ENCODE measurements around the gene LLGL1.

The LLGL1 gene

GRCh38 chr17:18230288-18231141 lies 5.1 kb downstream of the LLGL1 start:
- Histone ChIP-seq H3K9ac (ENCODE audit: low read length) (no peak overlapping the region), H3K9me3 (ENCODE audit: control insufficient read depth, insufficient read depth, low read depth, low read length) (no peaks in the 10 kb centered on the region), H3K27me3 (ENCODE audit: control insufficient read depth, insufficient read depth, low read length) (no peaks in the 10 kb centered on the region), H3K4me3 (ENCODE audit: low read depth, low read length) (no peak overlapping the region), H3K4me1 (ENCODE audit: control insufficient read depth, insufficient read depth, low read length) (peaks cover 6% of the 10 kb centered on the region), H3K36me3 (ENCODE audit: control insufficient read depth, insufficient read depth, low read length) (peaks cover 37% of the 10 kb centered on the region), H3K27ac (ENCODE audit: low read depth, low read length) (no peak overlapping the region)

GRCh38 chr17:18231164-18231563 lies 5.7 kb downstream of the LLGL1 start:
- H3K9ac ChIP-seq (ENCODE audit: low read length): no peak overlapping the region
- no peak overlapping the region for H3K27ac ChIP-seq (ENCODE audit: low read depth, low read length)
- no peaks in the 10 kb centered on the region for H3K9me3 ChIP-seq (ENCODE audit: control insufficient read depth, insufficient read depth, low read depth, low read length)
- no peak overlapping the region for H3K4me3 ChIP-seq (ENCODE audit: low read depth, low read length)
- H3K27me3 ChIP-seq (ENCODE audit: control insufficient read depth, insufficient read depth, low read length): no peaks in the 10 kb centered on the region
- peaks cover 6% of the 10 kb centered on the region for H3K4me1 ChIP-seq (ENCODE audit: control insufficient read depth, insufficient read depth, low read length)
- H3K36me3 ChIP-seq (ENCODE audit: control insufficient read depth, insufficient read depth, low read length): peaks cover 43% of the 10 kb centered on the region

DNA sequence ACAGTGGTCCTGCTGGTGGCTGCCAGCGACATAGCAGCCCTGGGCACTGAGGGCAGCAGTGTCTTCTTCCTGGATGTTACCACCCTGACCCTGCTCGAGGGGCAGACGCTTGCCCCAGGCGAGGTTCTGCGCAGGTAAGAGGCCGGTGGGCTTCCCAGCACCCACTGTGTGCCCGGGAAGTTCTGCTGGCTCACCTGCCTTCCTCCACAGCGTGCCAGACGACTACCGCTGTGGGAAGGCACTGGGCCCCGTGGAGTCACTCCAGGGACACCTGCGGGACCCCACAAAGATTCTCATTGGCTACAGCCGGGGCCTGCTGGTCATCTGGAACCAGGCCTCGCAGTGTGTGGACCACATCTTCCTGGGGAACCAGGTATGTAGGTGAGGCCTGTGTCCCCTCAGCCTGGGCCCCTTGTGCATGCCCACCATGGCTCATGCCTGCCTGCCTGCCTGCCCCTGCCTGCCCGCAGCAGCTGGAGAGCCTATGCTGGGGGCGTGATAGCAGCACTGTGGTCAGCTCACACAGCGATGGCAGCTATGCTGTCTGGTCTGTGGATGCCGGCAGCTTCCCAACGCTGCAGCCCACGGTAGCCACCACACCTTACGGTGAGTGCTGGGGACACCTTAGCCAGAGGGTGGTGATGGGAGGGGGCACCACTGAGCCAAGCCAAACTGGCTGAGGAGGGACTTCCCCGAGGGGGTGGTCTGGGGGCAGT lies 8.5 kb downstream of the LLGL1 start:
- Histone ChIP-seq H3K27me3 (ENCODE audit: control insufficient read depth, insufficient read depth, low read length) (no peaks in the 10 kb centered on the region), H3K27ac (ENCODE audit: low read depth, low read length) (no peak overlapping the region; the same call in 1 of the 2 replicates), H3K36me3 (ENCODE audit: control insufficient read depth, insufficient read depth, low read length) (peaks cover 68% of the 10 kb centered on the region), H3K9ac (ENCODE audit: low read length) (no peak overlapping the region), H3K4me1 (ENCODE audit: control insufficient read depth, insufficient read depth, low read length) (no peaks in the 10 kb centered on the region), H3K4me3 (ENCODE audit: low read depth, low read length) (no peak overlapping the region), H3K9me3 (ENCODE audit: control insufficient read depth, insufficient read depth, low read depth, low read length) (no peaks in the 10 kb centered on the region)

GRCh38 chr17:18234853-18235380 lies 9.5 kb downstream of the LLGL1 start:
- no peak overlapping the region for H3K4me3 ChIP-seq (ENCODE audit: low read depth, low read length)
- H3K36me3 ChIP-seq (ENCODE audit: control insufficient read depth, insufficient read depth, low read length): peaks cover 76% of the 10 kb centered on the region
- H3K9ac ChIP-seq (ENCODE audit: low read length): no peak overlapping the region
- H3K27ac ChIP-seq (ENCODE audit: low read depth, low read length): peak overlapping the region; percentile 31; the same call in 1 of the 2 replicates
- H3K4me1 ChIP-seq (ENCODE audit: control insufficient read depth, insufficient read depth, low read length): no peaks in the 10 kb centered on the region
- no peaks in the 10 kb centered on the region for H3K9me3 ChIP-seq (ENCODE audit: control insufficient read depth, insufficient read depth, low read depth, low read length)
- no peaks in the 10 kb centered on the region for H3K27me3 ChIP-seq (ENCODE audit: control insufficient read depth, insufficient read depth, low read length)

DNA sequence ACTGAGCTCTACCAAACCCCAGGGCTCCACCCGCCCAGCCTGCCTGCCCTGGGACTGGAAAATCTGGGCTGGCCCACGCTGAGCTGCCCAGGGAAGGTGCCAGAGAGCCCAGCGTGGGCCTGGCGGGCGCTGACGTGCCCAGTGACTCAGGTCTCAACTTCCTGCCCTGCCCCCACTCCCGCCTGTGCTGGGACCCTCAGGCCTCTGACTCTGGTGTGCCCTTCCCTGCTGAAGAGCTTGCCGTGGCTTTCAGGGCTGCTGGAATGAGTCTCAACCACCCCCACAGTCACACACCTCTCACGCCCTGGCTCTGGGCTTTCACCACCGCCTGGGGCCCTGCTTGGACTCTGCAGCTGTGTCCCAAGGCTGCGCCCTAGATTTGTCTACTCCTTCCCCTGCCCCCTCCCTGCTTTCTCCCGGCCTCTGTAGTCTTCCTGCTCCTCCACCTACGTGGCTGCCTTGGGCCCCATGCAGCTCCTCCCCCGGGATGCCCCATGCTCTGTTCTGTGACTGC lies 10.4 kb downstream of the LLGL1 start:
- no peaks in the 10 kb centered on the region for H3K4me1 ChIP-seq (ENCODE audit: control insufficient read depth, insufficient read depth, low read length)
- peak overlapping the region; percentile 31; the same call in 1 of the 2 replicates for H3K27ac ChIP-seq (ENCODE audit: low read depth, low read length)
- no peaks in the 10 kb centered on the region for H3K9me3 ChIP-seq (ENCODE audit: control insufficient read depth, insufficient read depth, low read depth, low read length)
- H3K27me3 ChIP-seq (ENCODE audit: control insufficient read depth, insufficient read depth, low read length): no peaks in the 10 kb centered on the region
- peaks cover 85% of the 10 kb centered on the region for H3K36me3 ChIP-seq (ENCODE audit: control insufficient read depth, insufficient read depth, low read length)
- no peak overlapping the region for H3K9ac ChIP-seq (ENCODE audit: low read length)
- no peak overlapping the region for H3K4me3 ChIP-seq (ENCODE audit: low read depth, low read length)

DNA sequence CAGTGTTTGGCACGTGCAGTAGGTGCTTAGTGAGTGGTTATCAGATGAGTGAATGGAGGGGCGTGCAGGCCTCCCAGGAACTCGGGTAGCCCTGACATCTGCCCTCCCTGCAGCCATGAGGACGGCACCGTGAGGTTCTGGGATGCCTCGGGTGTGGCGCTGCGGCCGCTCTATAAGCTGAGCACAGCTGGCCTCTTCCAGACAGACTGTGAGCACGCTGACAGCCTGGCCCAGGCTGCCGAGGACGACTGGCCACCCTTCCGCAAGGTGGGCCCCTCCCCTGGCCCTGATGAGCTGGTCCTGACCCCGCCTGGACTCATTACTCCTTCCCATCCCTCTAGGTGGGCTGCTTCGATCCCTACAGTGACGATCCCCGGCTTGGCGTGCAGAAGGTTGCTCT lies 11.1 kb downstream of the LLGL1 start:
- no peaks in the 10 kb centered on the region for H3K4me1 ChIP-seq (ENCODE audit: control insufficient read depth, insufficient read depth, low read length)
- H3K9ac ChIP-seq (ENCODE audit: low read length): no peak overlapping the region
- H3K9me3 ChIP-seq (ENCODE audit: control insufficient read depth, insufficient read depth, low read depth, low read length): no peaks in the 10 kb centered on the region
- H3K36me3 ChIP-seq (ENCODE audit: control insufficient read depth, insufficient read depth, low read length): peaks cover 92% of the 10 kb centered on the region
- H3K4me3 ChIP-seq (ENCODE audit: low read depth, low read length): no peak overlapping the region
- no peak overlapping the region for H3K27ac ChIP-seq (ENCODE audit: low read depth, low read length)
- no peaks in the 10 kb centered on the region for H3K27me3 ChIP-seq (ENCODE audit: control insufficient read depth, insufficient read depth, low read length)

GRCh38 chr17:18237461-18237860 lies 12.0 kb downstream of the LLGL1 start:
- Histone ChIP-seq H3K36me3 (ENCODE audit: control insufficient read depth, insufficient read depth, low read length) (peaks cover 95% of the 10 kb centered on the region), H3K9ac (ENCODE audit: low read length) (no peak overlapping the region), H3K27me3 (ENCODE audit: control insufficient read depth, insufficient read depth, low read length) (no peaks in the 10 kb centered on the region), H3K4me1 (ENCODE audit: control insufficient read depth, insufficient read depth, low read length) (no peaks in the 10 kb centered on the region), H3K4me3 (ENCODE audit: low read depth, low read length) (no peak overlapping the region), H3K27ac (ENCODE audit: low read depth, low read length) (no peak overlapping the region), H3K9me3 (ENCODE audit: control insufficient read depth, insufficient read depth, low read depth, low read length) (no peaks in the 10 kb centered on the region)

DNA sequence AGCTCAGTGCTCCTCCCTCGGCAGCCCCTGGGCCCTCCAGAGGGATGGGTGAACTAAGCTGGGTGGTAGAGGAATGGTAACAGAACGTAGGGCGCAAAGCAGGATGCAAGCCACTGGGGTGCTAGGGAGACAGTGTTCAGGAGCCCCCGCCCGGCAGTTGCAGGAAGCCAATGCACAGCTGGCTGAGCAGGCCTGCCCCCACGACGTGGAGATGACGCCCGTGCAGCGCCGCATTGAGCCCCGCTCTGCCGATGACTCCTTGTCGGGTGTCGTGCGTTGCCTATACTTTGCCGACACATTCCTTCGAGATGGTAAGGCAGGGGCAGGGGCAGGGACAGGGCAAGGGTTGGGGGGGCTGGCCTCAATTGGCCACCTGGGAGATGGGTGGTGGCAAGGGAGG lies 12.9 kb downstream of the LLGL1 start:
- Histone ChIP-seq H3K9me3 (ENCODE audit: control insufficient read depth, insufficient read depth, low read depth, low read length) (no peaks in the 10 kb centered on the region), H3K9ac (ENCODE audit: low read length) (no peak overlapping the region), H3K4me1 (ENCODE audit: control insufficient read depth, insufficient read depth, low read length) (no peaks in the 10 kb centered on the region), H3K4me3 (ENCODE audit: low read depth, low read length) (no peak overlapping the region), H3K27ac (ENCODE audit: low read depth, low read length) (no peak overlapping the region), H3K27me3 (ENCODE audit: control insufficient read depth, insufficient read depth, low read length) (no peaks in the 10 kb centered on the region), H3K36me3 (ENCODE audit: control insufficient read depth, insufficient read depth, low read length) (peaks cover 92% of the 10 kb centered on the region)

DNA sequence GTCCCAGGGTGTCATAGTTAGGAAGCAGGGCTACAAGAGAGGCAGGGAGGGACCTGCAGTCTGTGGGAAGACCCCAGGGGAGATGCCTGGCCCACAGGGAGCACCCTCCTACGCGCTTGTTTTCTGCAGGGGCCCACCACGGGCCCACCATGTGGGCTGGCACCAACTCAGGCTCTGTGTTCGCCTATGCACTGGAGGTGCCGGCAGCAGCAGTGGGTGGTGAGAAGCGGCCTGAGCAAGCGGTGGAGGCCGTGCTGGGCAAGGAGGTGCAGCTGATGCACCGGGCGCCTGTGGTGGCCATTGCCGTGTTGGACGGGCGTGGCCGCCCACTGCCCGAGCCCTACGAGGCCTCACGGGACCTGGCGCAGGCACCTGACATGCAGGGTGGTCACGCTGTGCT lies 15.0 kb downstream of the LLGL1 start:
- no peaks in the 10 kb centered on the region for H3K9me3 ChIP-seq (ENCODE audit: control insufficient read depth, insufficient read depth, low read depth, low read length)
- H3K27ac ChIP-seq (ENCODE audit: low read depth, low read length): no peak overlapping the region
- H3K9ac ChIP-seq (ENCODE audit: low read length): no peak overlapping the region
- H3K27me3 ChIP-seq (ENCODE audit: control insufficient read depth, insufficient read depth, low read length): no peaks in the 10 kb centered on the region
- H3K4me3 ChIP-seq (ENCODE audit: low read depth, low read length): no peak overlapping the region
- no peaks in the 10 kb centered on the region for H3K4me1 ChIP-seq (ENCODE audit: control insufficient read depth, insufficient read depth, low read length)
- H3K36me3 ChIP-seq (ENCODE audit: control insufficient read depth, insufficient read depth, low read length): peaks cover 86% of the 10 kb centered on the region

GRCh38 chr17:18241229-18241871 lies 15.9 kb downstream of the LLGL1 start:
- no peaks in the 10 kb centered on the region for H3K9me3 ChIP-seq (ENCODE audit: control insufficient read depth, insufficient read depth, low read depth, low read length)
- no peaks in the 10 kb centered on the region for H3K27me3 ChIP-seq (ENCODE audit: control insufficient read depth, insufficient read depth, low read length)
- H3K36me3 ChIP-seq (ENCODE audit: control insufficient read depth, insufficient read depth, low read length): peaks cover 86% of the 10 kb centered on the region
- no peak overlapping the region for H3K9ac ChIP-seq (ENCODE audit: low read length)
- H3K27ac ChIP-seq (ENCODE audit: low read depth, low read length): no peak overlapping the region
- H3K4me1 ChIP-seq (ENCODE audit: control insufficient read depth, insufficient read depth, low read length): peaks cover 5% of the 10 kb centered on the region
- no peak overlapping the region for H3K4me3 ChIP-seq (ENCODE audit: low read depth, low read length)

Data from HUES6 (cell line).